Body of pancreas (tissue), 4 donors: ENCODE data around the gene CD82. TPM values are rescaled to one million over a fixed set of nuclear protein-coding genes. Genes with fewer than 3 reads are reported as not detected.
"Not testable (repeated sequence)": the region's sequence is repeated elsewhere in the genome, so short reads cannot be mapped to it uniquely, and the experiment has no call there.

ENCODE experiments used
- ATAC-seq: fragments of 150-250 bp; one replicate; pipeline ENCODE4 v1.9.1; 2016
- DNase-seq, 4 donors: peaks; one replicate each; pipeline ENCODE4 v3.0.0-alpha.2; 2019
- H3K27ac ChIP-seq, 4 donors: fragments of 200-600 bp; sonication (generic); 1 replicate in 3 of 4; 2 replicates in 1 of 4; pipeline versions ENCODE4 v1.5.1 to v1.6.1; 2016 to 2019; ENCODE audit warnings: mild to moderate bottlenecking in 1 of 4, mixed read lengths in 1 of 4, moderate library complexity in 1 of 4
- H3K27me3 ChIP-seq, 2 donors: fragments of 200-600 bp; sonication (generic); one replicate each; pipeline ENCODE4 v1.6.0; 2016; ENCODE audit warnings: mild to moderate bottlenecking in 1 of 2
- H3K36me3 ChIP-seq, 2 donors: fragments of 200-600 bp; sonication (generic); replicated peaks in 1 of 2; 2 replicates each; pipeline ENCODE4 v1.5.1; 2016; ENCODE audit warnings: low read depth in 2 of 2; ENCODE audit not compliant: insufficient read depth in 1 of 2
- H3K4me1 ChIP-seq: fragments of 200-600 bp; sonication (generic); one replicate; pipeline ENCODE4 v1.6.0; 2016
- H3K4me3 ChIP-seq, 2 donors: fragments of 200-600 bp; sonication (generic); 1 replicate in 1 of 2; 2 replicates in 1 of 2; pipeline ENCODE4 v1.5.1; 2016 to 2019
- H3K9me3 ChIP-seq, 3 donors: fragments of 200-600 bp; sonication (generic); 1 replicate in 2 of 3; 2 replicates in 1 of 3; pipeline ENCODE4 v1.5.1; 2016
- POLR2A ChIP-seq, 3 donors: fragments of 450-650 bp; IDR thresholded peaks; one replicate each; pipeline ENCODE4 v1.6.1; 2016; ENCODE audit warnings: antibody characterized with exemption in 3 of 3, mild to moderate bottlenecking in 2 of 3
- WGBS, 2 donors: methylation state at CpG; one replicate each; pipeline ENCODE4 v1.1.5; 2017; 5-methylcytosine and 5-hydroxymethylcytosine counted together
- intact Hi-C: fragments of 100-400 bp; cut with DNase I; formaldehyde crosslinking; loops from one replicate; pipeline ENCODE4 v1.15.1; 2023
- small RNA-seq: library from RNA; depleted of rRNA; stranded (forward); fragments of <200 nt; gene quantifications from one replicate; pipeline ENCODE3, GENCODE V24; 2016
- total RNA-seq, 2 donors: library from RNA; depleted of rRNA; stranded (reverse); fragments of >200 nt; gene quantifications; one replicate each; pipeline ENCODE4 v1.1.0, GENCODE V29; 2016
- TF ChIP-seq, protein P1 (sequence below), 7 experiments: fragments of 450-650 bp in 4 of 7; fragments of 200-600 bp in 3 of 7; sonication (generic) in 3 of 7; IDR thresholded peaks; one replicate each; pipeline ENCODE4 v1.5.1; 2016 to 2019; ENCODE audit warnings: antibody characterized with exemption in 7 of 7

Gene CD82
- total RNA-seq, 2 donors from 2014 or later = 11.4 to 13.5 TPM

DNA sequence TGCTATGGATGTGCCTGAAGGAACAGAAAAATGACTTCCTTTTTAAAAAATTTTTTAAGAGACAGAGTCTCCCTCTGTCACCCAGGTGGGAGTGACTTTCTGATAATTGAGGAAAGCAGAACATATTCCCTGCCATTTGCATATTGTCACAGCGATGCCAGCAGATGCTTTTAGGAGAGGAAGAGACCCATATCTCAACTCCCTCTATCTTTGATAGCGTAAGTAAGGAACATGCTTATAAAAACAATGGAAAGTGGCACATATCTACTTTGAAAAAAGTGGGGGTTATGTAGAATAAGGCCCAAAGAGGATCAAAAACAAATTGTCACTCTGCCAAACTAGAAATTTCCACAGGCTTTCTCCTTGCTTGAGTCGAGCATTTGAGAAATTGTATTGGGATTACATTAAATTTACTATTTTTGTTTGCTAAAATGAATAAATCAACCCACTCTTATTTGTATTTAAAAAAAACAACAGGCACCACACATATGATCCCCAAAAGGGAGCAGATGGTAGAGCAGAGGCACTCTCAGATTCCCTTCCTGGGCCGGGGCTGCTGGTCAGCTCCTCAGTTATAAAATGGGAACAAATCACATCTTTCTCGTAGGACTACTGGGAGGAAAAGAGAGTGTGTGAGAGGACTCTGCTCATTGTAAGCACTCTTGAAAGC lies 92.5 kb downstream of the CD82 start:
- Histone ChIP-seq H3K4me1 (no peaks in the 10 kb centered on the region), H3K27ac (no peak overlapping the region), H3K9me3 (no peaks in the 10 kb centered on the region), H3K27me3 (no peaks in the 10 kb centered on the region), H3K4me3 (no peak overlapping the region), H3K36me3 (no peaks in the 10 kb centered on the region)
- WGBS, 2 donors = 69 to 86% methylated on average over 5 of the region's 5 CpGs
- ATAC-seq (no peak), DNase-seq (no peak)
- no peak for TF ChIP-seq POLR2A (IDR thresholded peaks at IDR 0.05)
- TF ChIP-seq, protein P1, sequence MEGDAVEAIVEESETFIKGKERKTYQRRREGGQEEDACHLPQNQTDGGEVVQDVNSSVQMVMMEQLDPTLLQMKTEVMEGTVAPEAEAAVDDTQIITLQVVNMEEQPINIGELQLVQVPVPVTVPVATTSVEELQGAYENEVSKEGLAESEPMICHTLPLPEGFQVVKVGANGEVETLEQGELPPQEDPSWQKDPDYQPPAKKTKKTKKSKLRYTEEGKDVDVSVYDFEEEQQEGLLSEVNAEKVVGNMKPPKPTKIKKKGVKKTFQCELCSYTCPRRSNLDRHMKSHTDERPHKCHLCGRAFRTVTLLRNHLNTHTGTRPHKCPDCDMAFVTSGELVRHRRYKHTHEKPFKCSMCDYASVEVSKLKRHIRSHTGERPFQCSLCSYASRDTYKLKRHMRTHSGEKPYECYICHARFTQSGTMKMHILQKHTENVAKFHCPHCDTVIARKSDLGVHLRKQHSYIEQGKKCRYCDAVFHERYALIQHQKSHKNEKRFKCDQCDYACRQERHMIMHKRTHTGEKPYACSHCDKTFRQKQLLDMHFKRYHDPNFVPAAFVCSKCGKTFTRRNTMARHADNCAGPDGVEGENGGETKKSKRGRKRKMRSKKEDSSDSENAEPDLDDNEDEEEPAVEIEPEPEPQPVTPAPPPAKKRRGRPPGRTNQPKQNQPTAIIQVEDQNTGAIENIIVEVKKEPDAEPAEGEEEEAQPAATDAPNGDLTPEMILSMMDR (IDR thresholded peaks at IDR 0.05) = no peak
- intact Hi-C loops = no loop called here

DNA sequence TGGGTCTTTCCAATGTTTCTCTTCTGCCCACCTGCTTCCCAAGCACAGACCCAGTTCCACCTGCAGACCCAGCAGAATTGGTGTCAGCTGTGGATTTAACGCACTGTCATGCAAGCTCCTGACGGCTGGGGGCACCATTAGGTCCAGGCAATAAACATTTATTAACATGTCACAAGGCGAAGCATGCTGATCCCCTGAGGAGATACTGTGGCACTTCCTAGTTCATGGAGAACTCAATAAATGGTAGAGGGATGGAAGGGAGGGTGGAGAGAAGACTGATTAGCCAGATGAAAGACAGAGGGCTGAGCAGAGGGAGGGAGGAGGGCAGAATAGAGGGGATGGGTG lies 93.0 kb downstream of the CD82 start:
- H3K27ac ChIP-seq = no peak overlapping the region
- DNase-seq (no peak), ATAC-seq (no peak)
- H3K9me3 ChIP-seq = no peaks in the 10 kb centered on the region
- H3K36me3 ChIP-seq = no peaks in the 10 kb centered on the region
- intact Hi-C loops = no loop called here
- WGBS, 2 donors = 12 to 52% methylated on average over 3 of the region's 3 CpGs
- H3K4me3 ChIP-seq = no peak overlapping the region
- TF ChIP-seq, protein P1 (IDR thresholded peaks at IDR 0.05) = no peak
- no peak for TF ChIP-seq POLR2A (IDR thresholded peaks at IDR 0.05)
- no peaks in the 10 kb centered on the region for H3K27me3 ChIP-seq
- no peaks in the 10 kb centered on the region for H3K4me1 ChIP-seq

DNA sequence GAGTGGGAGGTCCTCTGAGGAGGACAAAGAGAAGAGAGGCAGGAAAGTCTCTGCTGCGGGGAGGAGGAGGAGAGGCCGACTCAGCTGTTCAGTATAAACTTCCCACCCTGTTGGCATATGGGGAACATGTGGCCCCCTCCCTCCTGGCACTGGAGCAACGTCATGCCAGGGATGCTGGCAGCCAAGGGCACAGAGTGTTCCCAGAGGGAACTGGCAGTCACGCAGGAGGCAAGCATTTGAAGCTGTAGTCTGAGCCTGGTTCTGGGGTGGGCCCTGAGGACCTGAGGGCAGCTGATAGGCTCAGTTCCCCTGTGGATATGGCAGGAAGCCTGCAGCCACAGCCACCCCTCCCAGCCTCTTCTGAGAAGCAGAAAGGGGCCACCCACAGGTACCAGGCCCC lies 94.2 kb downstream of the CD82 start:
- H3K27me3 ChIP-seq = no peaks in the 10 kb centered on the region
- H3K9me3 ChIP-seq = no peaks in the 10 kb centered on the region
- H3K36me3 ChIP-seq = no peaks in the 10 kb centered on the region
- H3K27ac ChIP-seq = no peak overlapping the region
- TF ChIP-seq, protein P1 (IDR thresholded peaks at IDR 0.05) = no peak
- TF ChIP-seq POLR2A (IDR thresholded peaks at IDR 0.05) = no peak
- no peak overlapping the region for H3K4me3 ChIP-seq
- intact Hi-C loops = no loop called here
- 19 to 43% methylated on average over 2 to 4 of the region's 4 CpGs for WGBS, 2 donors
- DNase-seq = no peak
- H3K4me1 ChIP-seq = no peaks in the 10 kb centered on the region
- no peak for ATAC-seq

DNA sequence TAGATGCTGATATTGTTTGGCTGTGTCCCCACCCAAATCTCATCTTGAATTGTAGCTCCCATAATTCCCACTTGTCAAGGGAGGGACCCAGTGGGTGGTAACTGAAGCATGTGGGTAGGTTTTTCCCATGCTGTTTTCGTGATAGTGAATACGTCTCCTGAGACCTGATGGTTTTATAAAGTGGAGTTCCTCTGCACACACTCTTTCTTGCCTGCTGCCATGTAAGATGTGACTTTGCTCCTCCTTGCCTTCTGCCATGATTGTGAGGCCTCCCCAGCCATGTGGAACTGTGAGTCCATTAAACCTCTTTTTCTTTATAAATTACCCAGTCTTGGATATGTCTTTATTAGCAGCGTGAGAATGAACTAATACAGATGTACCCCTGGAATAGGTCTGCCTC lies 95.1 kb downstream of the CD82 start:
- ATAC-seq, H3K4me1 ChIP-seq, intact Hi-C loops, H3K4me3 ChIP-seq, DNase-seq, H3K27me3 ChIP-seq, H3K9me3 ChIP-seq, H3K27ac ChIP-seq, H3K36me3 ChIP-seq: not testable (repeated sequence)
- WGBS, 2 donors = 92 to 94% methylated on average over 3 of the region's 3 CpGs

DNA sequence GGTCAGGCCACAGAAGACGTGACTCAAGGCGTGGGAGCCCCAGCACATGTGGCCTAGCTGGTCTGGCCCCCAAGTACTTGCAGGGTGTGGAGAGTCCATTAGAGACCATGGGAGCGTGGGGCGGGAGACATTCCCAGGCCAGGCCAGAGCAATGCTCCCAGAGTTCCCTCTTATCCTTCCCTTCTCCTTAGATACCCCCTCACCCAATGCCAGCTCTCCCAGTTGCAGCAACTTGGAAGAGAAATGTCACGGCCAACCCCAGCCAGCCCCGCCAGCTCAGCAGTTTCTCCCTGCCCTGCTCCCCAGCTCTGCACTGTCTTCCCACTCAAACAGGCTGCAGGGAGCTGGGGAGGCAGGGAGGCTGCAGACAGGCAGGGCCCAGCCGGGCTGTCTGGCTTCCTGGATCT lies 95.9 kb downstream of the CD82 start:
- Histone ChIP-seq H3K4me3 (no peak overlapping the region), H3K36me3 (no peaks in the 10 kb centered on the region), H3K9me3 (no peaks in the 10 kb centered on the region), H3K27me3 (no peaks in the 10 kb centered on the region), H3K27ac (no peak overlapping the region), H3K4me1 (no peaks in the 10 kb centered on the region)
- 68 to 100% methylated on average over 1 to 7 of the region's 7 CpGs for WGBS, 2 donors
- ATAC-seq (no peak), DNase-seq (no peak)
- intact Hi-C loops = no loop called here
- TF ChIP-seq, protein P1 (IDR thresholded peaks at IDR 0.05) = no peak
- TF ChIP-seq POLR2A (IDR thresholded peaks at IDR 0.05) = no peak

Small RNA genes within 50 kb of the gene (small RNA-seq; reads per million reads assigned to genes)
- not detected for gene AC104010.1

Other genes starting within 250 kb of the CD82 start
- 1 to 10 TPM; 2.1 to 3.0 TPM for gene TSPAN18, start 161.3 kb downstream of the CD82 start, total RNA-seq